Peyer's patch (tissue), 4 donors: ENCODE data around the gene NEURL1B.

Experiments
- POLR2A ChIP-seq, 2 donors: fragments of 450-650 bp; IDR thresholded peaks; one replicate each; pipeline ENCODE4 v1.5.1; 2017; ENCODE audit warnings: antibody characterized with exemption in 2 of 2, mild to moderate bottlenecking in 2 of 2, moderate library complexity in 2 of 2
- TF ChIP-seq, protein P1 (sequence below), 6 experiments: fragments of 450-650 bp in 4 of 6; fragments of 200-600 bp in 2 of 6; sonication (generic) in 1 of 6; IDR thresholded peaks; one replicate each; pipeline ENCODE4 v1.5.1; 2017 to 2019; ENCODE audit warnings: antibody characterized with exemption in 6 of 6, mild to moderate bottlenecking in 3 of 6, moderate library complexity in 1 of 6

DNA sequence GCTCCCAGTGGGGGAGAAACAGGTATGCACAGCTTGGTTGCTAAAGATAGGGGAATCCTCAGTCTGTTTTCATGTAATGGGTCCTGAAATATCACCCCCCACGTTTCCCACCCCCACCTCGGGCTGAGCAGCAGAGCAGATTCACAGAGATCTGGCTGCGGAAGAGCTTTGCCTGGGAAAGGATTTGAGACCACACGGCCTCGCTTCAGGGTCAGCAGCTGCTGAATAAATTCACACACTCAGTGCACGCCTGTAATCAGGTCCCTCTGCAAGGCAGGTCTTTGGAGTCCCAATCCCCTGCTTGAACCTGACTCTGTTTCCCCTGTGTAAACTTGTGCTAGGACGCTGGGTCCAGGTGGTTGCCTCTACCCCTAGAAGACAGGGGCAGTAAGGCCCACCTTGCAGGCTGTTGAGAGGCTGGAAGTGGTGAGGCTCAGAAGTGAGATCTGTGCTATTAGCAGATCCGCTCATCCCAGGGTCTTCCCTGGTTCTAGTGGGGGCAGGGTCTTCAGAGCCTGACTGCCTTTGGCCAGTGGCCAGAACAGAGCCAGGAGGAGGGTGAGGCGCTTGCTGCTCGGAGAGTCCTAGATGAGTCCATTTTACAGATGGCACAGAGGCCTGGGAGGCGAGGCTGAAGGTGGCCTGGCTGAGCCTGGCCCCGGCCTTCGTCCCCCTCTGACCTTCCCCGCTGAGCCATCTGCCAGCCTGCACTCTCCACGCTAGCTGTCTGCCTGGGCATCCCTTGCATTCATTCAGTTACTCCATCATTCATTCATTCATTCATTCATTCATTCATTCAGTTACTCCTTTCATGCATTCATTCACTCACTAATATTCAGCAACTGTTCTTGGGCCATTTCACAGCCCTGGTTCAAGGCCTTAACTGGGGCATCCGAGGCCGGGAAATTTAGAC lies 16.7 kb upstream of the NEURL1B start:
- TF ChIP-seq, protein P1, sequence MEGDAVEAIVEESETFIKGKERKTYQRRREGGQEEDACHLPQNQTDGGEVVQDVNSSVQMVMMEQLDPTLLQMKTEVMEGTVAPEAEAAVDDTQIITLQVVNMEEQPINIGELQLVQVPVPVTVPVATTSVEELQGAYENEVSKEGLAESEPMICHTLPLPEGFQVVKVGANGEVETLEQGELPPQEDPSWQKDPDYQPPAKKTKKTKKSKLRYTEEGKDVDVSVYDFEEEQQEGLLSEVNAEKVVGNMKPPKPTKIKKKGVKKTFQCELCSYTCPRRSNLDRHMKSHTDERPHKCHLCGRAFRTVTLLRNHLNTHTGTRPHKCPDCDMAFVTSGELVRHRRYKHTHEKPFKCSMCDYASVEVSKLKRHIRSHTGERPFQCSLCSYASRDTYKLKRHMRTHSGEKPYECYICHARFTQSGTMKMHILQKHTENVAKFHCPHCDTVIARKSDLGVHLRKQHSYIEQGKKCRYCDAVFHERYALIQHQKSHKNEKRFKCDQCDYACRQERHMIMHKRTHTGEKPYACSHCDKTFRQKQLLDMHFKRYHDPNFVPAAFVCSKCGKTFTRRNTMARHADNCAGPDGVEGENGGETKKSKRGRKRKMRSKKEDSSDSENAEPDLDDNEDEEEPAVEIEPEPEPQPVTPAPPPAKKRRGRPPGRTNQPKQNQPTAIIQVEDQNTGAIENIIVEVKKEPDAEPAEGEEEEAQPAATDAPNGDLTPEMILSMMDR (IDR thresholded peaks at IDR 0.05): no peak
- TF ChIP-seq POLR2A (IDR thresholded peaks at IDR 0.05): no peak
